Mammary microvascular endothelial cell (primary cell): ENCODE data around the gene FUCA2. TPM values are rescaled to one million over a fixed set of nuclear protein-coding genes. Genes with fewer than 3 reads are reported as not detected.

Experiments
- total RNA-seq: library from RNA; depleted of rRNA; stranded (reverse); fragments of >200 nt; gene quantifications from 2 replicates; pipeline ENCODE4 v1.2.3, GENCODE V29; 2015

Gene FUCA2, protein sequence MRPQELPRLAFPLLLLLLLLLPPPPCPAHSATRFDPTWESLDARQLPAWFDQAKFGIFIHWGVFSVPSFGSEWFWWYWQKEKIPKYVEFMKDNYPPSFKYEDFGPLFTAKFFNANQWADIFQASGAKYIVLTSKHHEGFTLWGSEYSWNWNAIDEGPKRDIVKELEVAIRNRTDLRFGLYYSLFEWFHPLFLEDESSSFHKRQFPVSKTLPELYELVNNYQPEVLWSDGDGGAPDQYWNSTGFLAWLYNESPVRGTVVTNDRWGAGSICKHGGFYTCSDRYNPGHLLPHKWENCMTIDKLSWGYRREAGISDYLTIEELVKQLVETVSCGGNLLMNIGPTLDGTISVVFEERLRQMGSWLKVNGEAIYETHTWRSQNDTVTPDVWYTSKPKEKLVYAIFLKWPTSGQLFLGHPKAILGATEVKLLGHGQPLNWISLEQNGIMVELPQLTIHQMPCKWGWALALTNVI
- total RNA-seq: 84.9 and 87.6 TPM in 2 replicates

DNA sequence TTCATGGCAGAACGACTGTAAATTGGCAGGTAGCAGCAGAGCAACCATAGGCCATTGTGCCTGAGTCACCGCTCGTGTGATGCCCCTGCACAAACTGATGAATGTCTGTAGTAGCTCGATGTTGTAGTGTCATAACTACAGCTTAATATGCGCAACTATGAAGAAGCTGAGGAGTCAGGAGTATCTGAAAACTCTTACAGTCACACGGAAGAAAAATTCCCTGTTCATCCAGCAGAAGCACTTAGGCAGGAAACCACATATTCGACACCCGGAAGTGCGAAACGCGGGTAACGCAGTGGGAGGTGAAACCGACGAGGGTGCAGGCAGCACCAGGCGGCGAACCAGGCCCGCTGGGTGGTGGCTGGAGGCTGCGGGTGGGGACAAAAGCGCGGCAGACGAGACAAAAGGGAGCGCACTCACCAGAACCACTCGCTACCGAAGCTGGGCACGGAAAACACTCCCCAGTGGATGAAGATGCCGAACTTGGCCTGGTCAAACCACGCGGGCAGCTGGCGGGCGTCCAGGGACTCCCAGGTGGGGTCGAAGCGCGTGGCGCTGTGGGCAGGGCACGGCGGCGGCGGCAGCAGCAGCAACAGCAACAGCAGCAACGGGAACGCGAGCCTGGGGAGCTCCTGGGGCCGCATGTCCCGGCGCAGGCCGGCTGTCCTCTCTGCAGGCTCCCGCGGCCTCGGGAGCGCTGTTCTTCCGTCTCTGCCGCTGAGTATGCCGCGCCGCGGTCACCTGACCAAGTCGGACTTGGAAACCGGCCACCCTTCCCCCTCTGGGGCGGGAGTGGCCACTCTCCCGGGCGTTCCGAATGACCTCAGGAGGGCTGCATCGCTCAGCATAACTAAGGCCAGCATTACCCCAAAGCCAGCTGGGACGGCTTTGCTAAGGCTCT, at the start of gene FUCA2:
FUCA2 (minus strand) TSS at position 730 of the 901 bp plus-strand sequence; CDS start at position 644, 86 bp downstream.

DNA sequence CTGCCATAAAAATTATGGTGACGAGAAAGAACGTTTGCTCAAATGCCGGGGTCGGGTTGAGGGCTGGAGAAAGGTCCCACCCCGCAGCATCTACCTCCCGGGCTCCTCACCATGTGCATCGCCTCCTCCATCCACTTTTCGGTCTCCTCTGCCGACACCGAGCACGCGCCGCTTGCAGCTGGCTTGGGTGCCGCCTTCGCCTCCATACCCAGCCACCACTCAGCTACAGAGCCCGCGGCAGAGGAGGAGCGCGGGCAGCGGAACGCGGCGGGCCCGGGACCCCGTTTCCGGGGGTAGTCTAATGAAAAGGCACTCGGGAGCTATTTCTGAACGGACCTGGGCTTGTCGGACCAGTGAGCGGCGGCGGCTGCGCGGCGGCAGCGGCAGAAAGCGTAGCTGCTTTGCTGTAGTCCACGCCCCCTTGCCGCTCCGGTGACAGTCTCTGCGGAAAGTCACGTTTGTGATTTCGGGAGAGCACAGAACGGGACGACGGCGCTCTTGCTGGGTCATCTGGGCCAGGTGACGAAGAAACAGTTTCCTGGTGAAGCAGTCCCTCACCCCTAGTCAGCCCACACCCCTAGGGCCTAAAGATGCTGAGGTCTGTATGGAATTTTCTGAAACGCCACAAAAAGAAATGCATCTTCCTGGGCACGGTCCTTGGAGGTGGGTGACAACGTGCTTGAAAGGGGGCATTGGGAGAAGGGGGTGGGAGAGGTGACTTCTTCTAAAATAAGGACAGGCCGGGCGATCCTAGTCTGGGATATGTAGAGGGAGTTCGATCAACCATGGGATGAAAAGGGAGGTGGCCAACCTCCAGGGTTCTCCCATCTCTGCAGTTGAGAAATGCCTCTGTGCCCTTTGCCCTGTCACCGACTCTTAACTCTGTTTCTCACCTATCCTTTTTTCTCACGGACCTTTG, 60.8 kb downstream of the FUCA2 start, which contains the start of the genes ADAT2 and PEX3:
ADAT2 (minus strand) TSS at position 243 of the 919 bp plus-strand sequence; CDS start at position 206, 37 bp downstream.
PEX3 (plus strand) TSS at position 353 of the 919 bp plus-strand sequence; CDS start at position 591, 238 bp downstream.

Other genes starting within 250 kb of the FUCA2 start
- gene ADAT2, start 61.0 kb downstream of the FUCA2 start, total RNA-seq: 3.8 and 7.7 TPM in 2 replicates
- 15.6 and 16.2 TPM in 2 replicates for gene PEX3, start 60.9 kb downstream of the FUCA2 start, total RNA-seq
- 94.1 and 118 TPM in 2 replicates for gene PHACTR2, start 166.2 kb upstream of the FUCA2 start, total RNA-seq